GM23248 (cell line): ENCODE measurements around the gene RPEL1.

Experiments
- EZH2 ChIP-seq: fragments of 200-600 bp; sonication (generic); IDR thresholded peaks from 2 replicates; pipeline ENCODE4 v1.6.1; 2018; ENCODE audit warnings: antibody characterized with exemption, mild to moderate bottlenecking; ENCODE audit not compliant: insufficient read depth, poor library complexity, severe bottlenecking
- EZH2phosphoT487 ChIP-seq: fragments of 200-600 bp; sonication (generic); IDR thresholded peaks from 2 replicates; pipeline ENCODE4 v1.6.1; 2018; ENCODE audit warnings: antibody characterized with exemption, moderate library complexity, mild to moderate bottlenecking, low read depth; ENCODE audit not compliant: insufficient read depth

GRCh38 chr10:103262229-103262628 is 16.5 kb downstream of the RPEL1 start:
- TF ChIP-seq EZH2: no peak
- no peak for TF ChIP-seq EZH2phosphoT487
